Hepatocyte (in vitro differentiated cells): Measurements from ENCODE around the gene URB2.

ENCODE experiments used
- CTCF ChIP-seq: fragments of 200-600 bp; sonication (generic); IDR thresholded peaks from 2 replicates; pipeline ENCODE4 v1.5.1; 2016; ENCODE audit warnings: antibody characterized with exemption, mild to moderate bottlenecking; ENCODE audit not compliant: poor library complexity
- EZH2 ChIP-seq: fragments of 200-600 bp; sonication (generic); IDR thresholded peaks from 2 replicates; pipeline ENCODE4 v1.6.1; 2016; ENCODE audit warnings: antibody characterized with exemption, mild to moderate bottlenecking, borderline replicate concordance

- no peak for TF ChIP-seq EZH2
- no peak for TF ChIP-seq CTCF
Observed at GRCh38 chr1:229625915-229626831, at the start of gene URB2, which contains the start of gene TAF5L.
